NCI-H526 (cell line): ENCODE data around the gene SETD1A.
"Not testable (repeated sequence)": the region's sequence is repeated elsewhere in the genome, so short reads cannot be mapped to it uniquely, and the experiment has no call there.

Source experiments
- DNase-seq, 2 experiments: peaks; one replicate each; lab custom pipeline; 2025; lab: John Stamatoyannopoulos, UW

SETD1A gene

GRCh38 chr16:30998852-30999761 is 41.6 kb downstream of the SETD1A start:
- DNase-seq = peak in 1 of 2 experiments; percentile 18

DNA sequence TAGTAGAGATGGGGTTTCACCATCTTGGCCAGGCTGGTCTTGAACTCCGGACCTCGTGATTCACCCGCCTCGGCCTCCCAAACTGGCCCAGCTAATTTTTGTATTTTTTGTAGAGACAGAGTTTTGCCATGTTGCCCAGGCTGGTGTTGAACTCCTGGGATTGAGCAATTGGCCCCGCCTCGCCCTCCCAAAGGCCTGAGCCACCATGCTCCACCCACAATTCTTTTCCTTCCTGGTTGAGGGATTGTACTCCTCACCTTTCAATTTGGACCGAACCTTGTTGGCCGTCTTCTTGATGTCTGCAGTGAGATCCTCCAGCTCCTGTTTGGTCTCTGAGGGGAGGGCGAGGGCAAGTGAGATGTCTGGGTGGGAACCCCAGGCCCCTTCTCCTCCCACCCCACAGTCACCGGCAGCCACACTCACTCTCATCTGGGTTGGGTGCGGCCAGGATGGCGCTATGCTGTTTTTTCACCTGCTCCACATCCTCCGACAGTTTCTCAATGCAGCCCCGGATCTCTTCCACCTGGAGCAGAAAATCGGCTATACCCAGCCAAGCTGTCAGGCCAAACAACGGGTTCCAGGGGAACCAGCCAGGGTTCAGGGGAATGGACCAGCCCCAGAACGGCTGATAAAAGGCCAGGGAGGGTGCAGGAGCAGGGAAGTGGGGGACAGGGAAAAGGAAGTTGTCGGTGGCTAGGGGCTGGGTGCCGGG is 43.3 kb downstream of the SETD1A start:
- no peak for DNase-seq

GRCh38 chr16:31001507-31002249 is 44.1 kb downstream of the SETD1A start:
- no peak for DNase-seq

DNA sequence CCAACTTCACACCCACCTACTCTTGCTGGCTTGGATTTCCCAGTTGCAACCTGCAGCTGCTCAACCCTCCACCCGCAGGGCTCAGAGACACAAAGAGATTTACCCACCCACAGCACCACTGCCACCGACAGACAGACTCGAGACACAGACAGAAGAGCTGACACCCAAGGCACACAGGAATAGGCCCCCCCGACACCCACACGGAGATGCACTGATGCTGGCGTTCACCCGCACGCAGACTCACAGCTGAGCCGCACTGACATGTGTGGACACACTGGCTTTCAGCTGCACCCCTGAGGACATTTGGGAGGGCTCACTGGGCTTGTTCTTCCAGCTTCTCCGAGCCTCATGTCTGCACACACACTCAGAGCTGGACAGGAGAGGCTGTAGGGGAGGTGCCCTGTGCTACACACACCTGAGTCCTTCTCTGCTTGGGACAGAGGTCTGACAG is 44.7 kb downstream of the SETD1A start:
- DNase-seq = no peak

- no peak for DNase-seq
These were observed 45.3 kb downstream of the SETD1A start for GRCh38 chr16:31002862-31003341.

DNA sequence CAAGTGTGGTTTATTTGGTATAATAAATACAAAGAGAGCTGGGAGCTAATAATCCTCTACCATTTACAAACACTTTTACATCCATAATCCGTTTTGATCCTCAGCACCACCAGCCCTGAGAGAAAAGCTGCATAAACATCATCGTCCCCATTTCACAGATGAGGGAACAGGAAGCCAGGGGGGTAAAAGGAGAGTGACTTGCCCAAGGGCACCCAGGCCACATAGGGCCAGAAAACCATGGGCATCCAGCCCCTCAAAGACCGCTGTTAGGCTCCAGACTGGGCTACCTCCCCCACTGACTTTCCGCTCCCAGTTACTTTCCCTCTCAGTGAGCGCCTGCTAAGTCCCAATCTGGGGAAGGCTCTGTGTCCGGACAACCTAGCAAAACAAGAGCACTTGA is 46.2 kb downstream of the SETD1A start:
- DNase-seq = no peak

- DNase-seq = no peak
These were observed 47.1 kb downstream of the SETD1A start for GRCh38 chr16:31004658-31005057.

GRCh38 chr16:31005350-31006085 is 48.0 kb downstream of the SETD1A start:
- DNase-seq = no peak

GRCh38 chr16:31006086-31006385 is 48.5 kb downstream of the SETD1A start:
- DNase-seq = no peak

GRCh38 chr16:31006589-31006988 is 49.0 kb downstream of the SETD1A start:
- DNase-seq = no peak

DNA sequence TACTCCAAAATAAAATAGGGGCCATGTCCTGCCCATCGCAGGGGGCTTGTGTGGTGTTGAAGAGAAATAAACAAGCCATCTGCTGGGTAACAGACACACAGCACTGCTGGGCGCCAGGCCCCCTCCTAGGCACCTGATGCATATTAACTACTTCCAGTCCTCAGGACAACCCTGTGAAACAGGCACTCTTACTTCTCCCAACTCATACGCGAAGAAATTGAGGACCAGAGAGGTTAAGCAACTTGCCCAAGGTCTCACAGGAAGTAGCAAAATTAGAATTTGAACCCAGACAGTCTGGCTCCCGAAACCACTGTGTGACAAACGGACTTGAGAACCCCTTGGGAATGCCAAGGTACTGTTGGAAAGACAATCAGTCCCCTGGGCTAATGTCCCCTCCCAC is 50.1 kb downstream of the SETD1A start:
- no peak for DNase-seq

DNA sequence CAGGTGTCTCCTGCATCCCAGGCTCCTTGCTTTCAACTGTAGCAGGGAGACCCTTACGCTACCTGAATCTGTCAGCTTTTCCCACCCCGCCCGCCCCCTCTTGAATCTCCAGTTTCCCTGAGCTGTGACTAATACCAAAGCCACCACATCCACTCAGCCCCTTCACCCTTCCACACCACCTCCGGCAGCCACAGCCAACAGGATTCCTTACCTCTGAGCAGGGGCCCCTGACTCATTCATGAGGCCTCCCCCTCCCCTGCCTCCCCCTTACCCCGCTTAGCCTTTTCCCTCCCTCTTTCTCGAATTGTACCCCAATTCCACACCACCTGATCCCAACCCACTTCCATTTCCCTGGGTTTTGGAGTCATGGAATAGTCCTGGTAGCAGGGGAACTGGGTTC is 50.6 kb downstream of the SETD1A start:
- DNase-seq = no peak

DNA sequence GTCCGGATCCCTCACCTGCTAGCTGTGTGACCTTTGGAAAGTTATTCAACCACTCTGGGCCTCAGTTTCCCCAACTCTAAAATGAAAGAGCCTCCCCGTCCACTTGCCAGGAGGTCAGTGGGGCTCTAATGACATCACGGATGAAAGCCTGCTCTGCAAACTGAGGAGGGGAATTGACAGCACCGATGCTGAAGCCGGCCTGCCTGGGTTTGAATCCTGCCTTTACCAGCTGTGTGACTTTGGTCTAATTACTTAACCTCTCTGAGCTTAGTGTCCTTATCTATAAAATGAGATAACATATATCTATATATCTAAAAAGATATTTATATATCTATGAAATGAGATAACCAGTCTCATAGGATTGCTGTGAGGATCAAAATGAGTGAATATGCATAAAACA is 51.0 kb downstream of the SETD1A start:
- DNase-seq = no peak

GRCh38 chr16:31009120-31009519 is 51.6 kb downstream of the SETD1A start:
- DNase-seq = no peak

DNA sequence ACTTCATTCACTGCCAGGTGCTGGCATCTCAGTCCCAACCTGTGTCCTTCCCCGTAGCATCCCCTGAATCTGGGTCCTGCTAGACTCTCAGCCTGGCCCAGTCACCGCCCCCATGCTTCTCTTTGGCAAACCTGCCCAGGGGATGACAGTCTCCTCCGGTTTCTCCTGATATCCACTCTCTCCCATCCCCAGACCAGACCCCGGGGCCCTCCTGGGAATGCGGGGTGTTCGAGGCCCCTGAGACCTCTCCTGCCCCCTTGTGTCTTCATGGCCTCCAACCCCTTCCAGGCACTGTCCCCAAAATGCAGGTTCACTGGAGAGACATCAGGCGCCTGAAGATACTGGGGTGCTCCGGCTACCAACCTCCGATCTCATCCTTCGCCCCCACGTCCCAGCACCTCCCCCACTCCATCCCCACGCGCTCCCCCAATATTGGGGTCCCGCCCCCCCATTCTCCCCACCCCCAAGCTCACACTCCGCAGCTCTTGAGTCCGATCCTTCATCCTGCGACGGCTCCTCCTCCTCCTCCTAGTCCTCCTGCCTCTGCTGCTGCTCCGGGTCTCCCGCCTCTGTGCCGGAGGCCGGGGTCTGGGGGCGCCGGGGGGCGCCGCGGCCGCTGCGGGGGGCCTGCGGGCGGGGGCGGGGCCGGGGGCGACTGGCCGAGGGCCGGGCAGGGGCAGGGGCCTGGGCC is 52.5 kb downstream of the SETD1A start:
- DNase-seq = peak in 1 of 2 experiments; percentile 15

- DNase-seq = peak in 1 of 2 experiments; percentile 64
These were observed 53.2 kb downstream of the SETD1A start, which contains the start of gene STX1B for GRCh38 chr16:31010585-31011325. Gene STX1B (minus strand): TSS chr16:31010638. CDS start chr16:31010396, 242 bp downstream.

- DNase-seq = not testable (repeated sequence)
These were observed 54.3 kb downstream of the SETD1A start for GRCh38 chr16:31011815-31012214.

DNA sequence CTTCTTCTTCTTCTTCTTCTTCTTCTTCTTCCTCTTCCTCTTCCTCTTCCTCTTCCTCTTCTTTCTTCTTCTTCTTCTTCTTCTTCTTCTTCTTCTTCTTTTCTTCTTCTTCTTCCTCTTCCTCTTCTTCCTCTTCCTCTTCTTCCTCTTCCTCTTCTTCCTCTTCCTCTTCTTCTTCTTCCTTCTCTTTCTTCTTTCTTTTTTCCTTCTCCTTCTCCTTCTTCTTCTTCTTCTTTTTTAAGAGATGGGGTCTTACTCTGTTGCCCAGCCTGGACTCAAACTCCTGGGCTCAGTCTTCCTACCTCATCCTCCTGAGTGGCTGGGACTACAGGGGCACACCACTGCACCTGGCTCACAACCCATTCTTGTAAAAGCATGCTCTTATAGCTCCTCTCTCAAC is 55.7 kb downstream of the SETD1A start:
- DNase-seq = not testable (repeated sequence)

DNA sequence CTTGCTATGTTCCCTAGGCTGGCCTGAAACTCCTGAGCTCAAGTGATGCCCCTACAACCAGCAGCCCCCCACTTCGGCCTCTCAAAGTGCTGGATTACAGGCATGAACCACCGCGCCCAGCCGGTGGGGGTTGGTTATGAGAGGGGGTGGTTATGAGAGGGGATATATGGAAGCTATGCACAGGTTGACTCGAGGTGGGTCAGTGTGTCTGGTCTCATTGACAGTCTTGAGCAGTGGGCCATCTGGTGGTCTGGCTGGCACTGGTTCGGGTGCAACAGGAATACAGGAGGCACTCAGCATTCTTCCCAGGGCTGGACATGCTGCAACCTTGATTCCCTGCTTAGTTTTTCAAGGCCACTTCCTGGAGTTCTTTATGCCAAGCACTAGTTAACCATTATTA is 58.5 kb downstream of the SETD1A start:
- DNase-seq = no peak

- DNase-seq = not testable (repeated sequence)
These were observed 60.2 kb downstream of the SETD1A start for GRCh38 chr16:31017756-31018155.
